ENCODE data around the gene LCN15. TPM values are rescaled to one million over a fixed set of nuclear protein-coding genes. Genes with fewer than 3 reads are reported as not detected.
A peak's percentile ranks its signal among the peaks of the same experiment; 100 is the strongest.

Gene LCN15
- total RNA-seq, 1 experiment from 2014 or later = not detected

DNA sequence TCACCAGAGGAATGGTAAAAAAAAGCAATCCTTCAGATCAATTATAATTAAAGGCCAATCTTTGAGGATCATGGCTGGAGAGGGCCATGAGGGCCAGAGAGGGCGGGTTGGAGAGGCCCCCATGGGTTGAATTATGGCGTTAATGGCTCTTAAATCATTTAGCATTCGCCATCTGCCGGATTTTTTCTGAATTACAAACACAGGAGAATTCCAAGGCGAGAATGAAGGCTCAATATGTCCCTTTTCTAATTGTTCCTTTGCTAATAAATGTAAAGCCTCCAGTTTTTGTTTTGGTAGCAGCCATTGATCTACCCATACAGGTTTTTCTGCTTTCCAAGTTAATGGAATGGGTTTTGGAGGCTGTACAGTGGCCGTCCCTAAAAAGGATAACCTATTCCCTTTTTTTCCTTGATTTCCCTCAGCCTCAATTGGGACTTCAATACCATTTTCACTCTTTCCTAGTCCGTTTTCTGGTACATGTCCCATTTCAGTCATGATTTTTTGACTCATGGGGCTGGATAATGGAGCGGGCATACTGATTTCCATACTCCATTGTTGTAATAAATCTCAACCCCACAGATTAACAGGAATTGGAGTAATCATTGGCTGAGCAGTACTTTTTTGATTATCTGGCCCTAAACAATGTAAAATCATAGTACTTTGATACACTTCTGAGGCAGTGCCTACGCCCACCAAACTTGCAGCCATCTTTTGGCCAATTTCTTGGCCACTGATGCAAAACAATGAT lies 20.1 kb upstream of the LCN15 start:
- peaks cover 71% of the 10 kb centered on the region for H3K4me1 Mint-ChIP-seq (ENCODE audit: low read depth, unreplicated experiment)
- intact Hi-C loops (cut with micrococcal nuclease; ENCODE audit: unreplicated experiment) = loop anchor here (1.0 kb wide), 1 partner anchor 18 kb away; no protein-coding TSS in a partner anchor
- peaks cover 2% of the 10 kb centered on the region for H3K9me3 Mint-ChIP-seq (ENCODE audit: unreplicated experiment)
- peak overlapping the region; percentile 15 for H3K4me3 Mint-ChIP-seq (ENCODE audit: unreplicated experiment)
- Histone ChIP-seq H3K27me3 (replicated peaks; ENCODE audit: control insufficient read depth, insufficient read depth, low read length) (no peaks in the 10 kb centered on the region), H3K9me3 (no peaks in the 10 kb centered on the region), H3K36me3 (ENCODE audit: control insufficient read depth, insufficient read depth, low read length) (no peaks in the 10 kb centered on the region), H3K4me1 (peaks cover 57% of the 10 kb centered on the region), H3K4me3 (ENCODE audit: low read depth, low read length) (no peak overlapping the region)
- ChIA-PET CTCF (no interaction called here), POLR2A (no interaction called here)
- DNase-seq = peak in 1 of 2 experiments; percentile 62
- TF ChIP-seq, protein P1, sequence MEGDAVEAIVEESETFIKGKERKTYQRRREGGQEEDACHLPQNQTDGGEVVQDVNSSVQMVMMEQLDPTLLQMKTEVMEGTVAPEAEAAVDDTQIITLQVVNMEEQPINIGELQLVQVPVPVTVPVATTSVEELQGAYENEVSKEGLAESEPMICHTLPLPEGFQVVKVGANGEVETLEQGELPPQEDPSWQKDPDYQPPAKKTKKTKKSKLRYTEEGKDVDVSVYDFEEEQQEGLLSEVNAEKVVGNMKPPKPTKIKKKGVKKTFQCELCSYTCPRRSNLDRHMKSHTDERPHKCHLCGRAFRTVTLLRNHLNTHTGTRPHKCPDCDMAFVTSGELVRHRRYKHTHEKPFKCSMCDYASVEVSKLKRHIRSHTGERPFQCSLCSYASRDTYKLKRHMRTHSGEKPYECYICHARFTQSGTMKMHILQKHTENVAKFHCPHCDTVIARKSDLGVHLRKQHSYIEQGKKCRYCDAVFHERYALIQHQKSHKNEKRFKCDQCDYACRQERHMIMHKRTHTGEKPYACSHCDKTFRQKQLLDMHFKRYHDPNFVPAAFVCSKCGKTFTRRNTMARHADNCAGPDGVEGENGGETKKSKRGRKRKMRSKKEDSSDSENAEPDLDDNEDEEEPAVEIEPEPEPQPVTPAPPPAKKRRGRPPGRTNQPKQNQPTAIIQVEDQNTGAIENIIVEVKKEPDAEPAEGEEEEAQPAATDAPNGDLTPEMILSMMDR (IDR thresholded peaks at IDR 0.05; ENCODE audit: insufficient read depth in 1 of 2, low read depth in 1 of 2, low read length in 1 of 2, severe bottlenecking in 1 of 2, unreplicated experiment in 1 of 2) = peak in 1 of 2 experiments; percentile 68
- BruUV-seq (replicated peaks) = TSS peak; percentile 81
- peak overlapping the region; percentile 25 for H3K27ac Mint-ChIP-seq (ENCODE audit: unreplicated experiment)
- H3K36me3 Mint-ChIP-seq (ENCODE audit: insufficient read depth, unreplicated experiment) = peaks cover 10% of the 10 kb centered on the region
- H3K27me3 Mint-ChIP-seq (ENCODE audit: insufficient read depth, unreplicated experiment) = no peaks in the 10 kb centered on the region

DNA sequence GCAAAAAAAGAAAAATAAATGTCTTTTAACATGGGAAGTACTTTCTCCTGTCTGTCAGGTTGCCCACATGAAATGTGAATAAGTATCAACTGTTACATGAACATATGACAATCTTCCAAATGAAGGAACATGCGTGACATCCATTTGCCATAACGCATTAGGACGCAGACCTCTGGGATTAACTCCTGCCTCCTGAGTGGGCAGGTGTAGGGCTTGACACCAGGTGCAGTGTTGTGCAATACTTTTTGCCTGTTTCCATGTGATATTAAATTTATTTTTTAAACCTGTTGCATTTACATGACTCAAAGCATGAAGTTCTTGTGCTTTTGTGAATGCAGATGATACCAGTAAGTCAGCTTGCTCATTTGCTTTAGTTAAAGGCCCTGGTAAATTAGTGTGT lies 18.1 kb upstream of the LCN15 start:
- BruUV-seq (replicated peaks) = no TSS peak
- no peak overlapping the region for H3K4me3 ChIP-seq (ENCODE audit: low read depth, low read length)
- ChIA-PET POLR2A (no interaction called here), CTCF (interaction anchor here (0.6 kb wide), 1 partner anchor 16 kb away, joined by 6 read pairs; no protein-coding TSS in a partner anchor)
- intact Hi-C loops (cut with micrococcal nuclease; ENCODE audit: unreplicated experiment) = no loop called here
- no peaks in the 10 kb centered on the region for H3K27me3 Mint-ChIP-seq (ENCODE audit: insufficient read depth, unreplicated experiment)
- peaks cover 56% of the 10 kb centered on the region for H3K4me1 ChIP-seq
- H3K27ac Mint-ChIP-seq (ENCODE audit: unreplicated experiment) = no peak overlapping the region
- DNase-seq = no peak
- peaks cover 71% of the 10 kb centered on the region for H3K4me1 Mint-ChIP-seq (ENCODE audit: low read depth, unreplicated experiment)
- no peaks in the 10 kb centered on the region; the same call in 1 of the 2 replicates for H3K36me3 ChIP-seq (ENCODE audit: control insufficient read depth, insufficient read depth, low read length)
- H3K9me3 Mint-ChIP-seq (ENCODE audit: unreplicated experiment) = peaks cover 22% of the 10 kb centered on the region
- no peak overlapping the region for H3K4me3 Mint-ChIP-seq (ENCODE audit: unreplicated experiment)
- TF ChIP-seq, protein P1 (IDR thresholded peaks at IDR 0.05; ENCODE audit: insufficient read depth in 1 of 2, low read depth in 1 of 2, low read length in 1 of 2, severe bottlenecking in 1 of 2, unreplicated experiment in 1 of 2) = no peak
- peaks cover 21% of the 10 kb centered on the region for H3K36me3 Mint-ChIP-seq (ENCODE audit: insufficient read depth, unreplicated experiment)
- H3K27me3 ChIP-seq (replicated peaks; ENCODE audit: control insufficient read depth, insufficient read depth, low read length) = no peaks in the 10 kb centered on the region
- H3K9me3 ChIP-seq = no peaks in the 10 kb centered on the region

- no peak for DNase-seq
- TF ChIP-seq, protein P1 (IDR thresholded peaks at IDR 0.05; ENCODE audit: insufficient read depth in 1 of 2, low read depth in 1 of 2, low read length in 1 of 2, severe bottlenecking in 1 of 2, unreplicated experiment in 1 of 2) = peak in 1 of 2 experiments; percentile 23
- intact Hi-C loops (cut with micrococcal nuclease; ENCODE audit: unreplicated experiment) = no loop called here
- Histone ChIP-seq H3K9me3 (no peaks in the 10 kb centered on the region), H3K36me3 (ENCODE audit: control insufficient read depth, insufficient read depth, low read length) (no peaks in the 10 kb centered on the region; the same call in 1 of the 2 replicates), H3K4me3 (ENCODE audit: low read depth, low read length) (no peak overlapping the region), H3K27me3 (replicated peaks; ENCODE audit: control insufficient read depth, insufficient read depth, low read length) (no peaks in the 10 kb centered on the region), H3K4me1 (peaks cover 58% of the 10 kb centered on the region)
- Mint-ChIP-seq H3K4me3 (ENCODE audit: unreplicated experiment) (peak overlapping the region; percentile 23), H3K9me3 (ENCODE audit: unreplicated experiment) (peaks cover 25% of the 10 kb centered on the region), H3K36me3 (ENCODE audit: insufficient read depth, unreplicated experiment) (peaks cover 20% of the 10 kb centered on the region), H3K27ac (ENCODE audit: unreplicated experiment) (peak overlapping the region; percentile 95), H3K4me1 (ENCODE audit: low read depth, unreplicated experiment) (peaks cover 61% of the 10 kb centered on the region), H3K27me3 (ENCODE audit: insufficient read depth, unreplicated experiment) (no peaks in the 10 kb centered on the region)
- ChIA-PET POLR2A (no interaction called here), CTCF (interaction anchor here (0.6 to 1.8 kb wide), 4 partner anchors 10 to 51 kb away, joined by 3 to 8 read pairs (median 5); no protein-coding TSS in a partner anchor)
- no TSS peak for BruUV-seq (replicated peaks)
These were observed 15.5 kb upstream of the LCN15 start for GRCh38 chr9:136779808-136780207.

Data from Caco-2 (cell line).